Ishikawa (cell line): ENCODE data around the gene MRPS6.

ENCODE experiments used
- CEBPB ChIP-seq: IDR thresholded peaks from 2 replicates; pipeline ENCODE4 v1.6.1; 2012
- CREB1 ChIP-seq: IDR thresholded peaks from 2 replicates; pipeline ENCODE4 v1.6.1; 2012; ENCODE audit warnings: low read depth
- EP300 ChIP-seq: IDR thresholded peaks from 2 replicates; pipeline ENCODE4 v1.6.1; 2012; ENCODE audit warnings: borderline replicate concordance
- FOXM1 ChIP-seq: IDR thresholded peaks from 2 replicates; pipeline ENCODE4 v1.6.1; 2012; ENCODE audit warnings: low read depth, borderline replicate concordance
- MAX ChIP-seq: IDR thresholded peaks from 2 replicates; pipeline ENCODE4 v1.6.1; 2012
- RAD21 ChIP-seq: IDR thresholded peaks from 2 replicates; pipeline ENCODE4 v1.6.1; 2012; ENCODE audit warnings: low read depth
- TCF12 ChIP-seq: IDR thresholded peaks from 2 replicates; pipeline ENCODE4 v1.6.1; 2012; ENCODE audit warnings: low read depth
- TEAD4 ChIP-seq: IDR thresholded peaks from 2 replicates; pipeline ENCODE4 v1.6.1; 2012
- YY1 ChIP-seq: IDR thresholded peaks from 2 replicates; pipeline ENCODE4 v1.6.1; 2012; ENCODE audit warnings: low read depth
- ZBTB7A ChIP-seq: IDR thresholded peaks from 2 replicates; pipeline ENCODE4 v1.6.1; 2012; ENCODE audit warnings: low read depth
- TF ChIP-seq, protein P1 (sequence below): IDR thresholded peaks from 2 replicates; pipeline ENCODE4 v1.6.1; 2012; ENCODE audit warnings: low read depth, mild to moderate bottlenecking

DNA sequence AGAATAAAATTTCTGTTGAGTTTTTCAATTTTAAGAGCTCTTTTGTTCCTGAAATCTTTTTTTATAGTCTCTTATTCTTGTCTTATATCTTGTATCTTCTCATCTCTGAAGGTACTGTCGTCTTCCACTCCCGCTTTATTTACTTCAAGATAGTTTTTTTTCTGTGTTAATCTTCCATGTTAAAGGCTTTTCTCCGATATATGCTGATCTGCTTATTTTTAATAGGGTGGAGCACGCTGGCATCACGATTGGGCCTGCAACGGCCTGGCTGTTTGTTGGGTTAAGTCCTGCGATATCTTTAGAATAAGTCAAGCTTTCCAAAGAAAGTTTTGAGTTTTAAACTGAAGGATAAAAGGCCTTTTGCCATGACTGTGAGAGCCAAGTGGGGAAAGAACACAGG lies 35.7 kb downstream of the MRPS6 start:
- TF ChIP-seq EP300 (no peak), FOXM1 (no peak), CREB1 (no peak), ZBTB7A (no peak), RAD21 (no peak), TEAD4 (no peak), CEBPB (no peak), TCF12 (no peak), MAX (no peak), YY1 (no peak)
- TF ChIP-seq, protein P1, sequence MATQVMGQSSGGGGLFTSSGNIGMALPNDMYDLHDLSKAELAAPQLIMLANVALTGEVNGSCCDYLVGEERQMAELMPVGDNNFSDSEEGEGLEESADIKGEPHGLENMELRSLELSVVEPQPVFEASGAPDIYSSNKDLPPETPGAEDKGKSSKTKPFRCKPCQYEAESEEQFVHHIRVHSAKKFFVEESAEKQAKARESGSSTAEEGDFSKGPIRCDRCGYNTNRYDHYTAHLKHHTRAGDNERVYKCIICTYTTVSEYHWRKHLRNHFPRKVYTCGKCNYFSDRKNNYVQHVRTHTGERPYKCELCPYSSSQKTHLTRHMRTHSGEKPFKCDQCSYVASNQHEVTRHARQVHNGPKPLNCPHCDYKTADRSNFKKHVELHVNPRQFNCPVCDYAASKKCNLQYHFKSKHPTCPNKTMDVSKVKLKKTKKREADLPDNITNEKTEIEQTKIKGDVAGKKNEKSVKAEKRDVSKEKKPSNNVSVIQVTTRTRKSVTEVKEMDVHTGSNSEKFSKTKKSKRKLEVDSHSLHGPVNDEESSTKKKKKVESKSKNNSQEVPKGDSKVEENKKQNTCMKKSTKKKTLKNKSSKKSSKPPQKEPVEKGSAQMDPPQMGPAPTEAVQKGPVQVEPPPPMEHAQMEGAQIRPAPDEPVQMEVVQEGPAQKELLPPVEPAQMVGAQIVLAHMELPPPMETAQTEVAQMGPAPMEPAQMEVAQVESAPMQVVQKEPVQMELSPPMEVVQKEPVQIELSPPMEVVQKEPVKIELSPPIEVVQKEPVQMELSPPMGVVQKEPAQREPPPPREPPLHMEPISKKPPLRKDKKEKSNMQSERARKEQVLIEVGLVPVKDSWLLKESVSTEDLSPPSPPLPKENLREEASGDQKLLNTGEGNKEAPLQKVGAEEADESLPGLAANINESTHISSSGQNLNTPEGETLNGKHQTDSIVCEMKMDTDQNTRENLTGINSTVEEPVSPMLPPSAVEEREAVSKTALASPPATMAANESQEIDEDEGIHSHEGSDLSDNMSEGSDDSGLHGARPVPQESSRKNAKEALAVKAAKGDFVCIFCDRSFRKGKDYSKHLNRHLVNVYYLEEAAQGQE = no peak
